Uterus (tissue), 2 donors: ENCODE measurements around the gene CCDC196.

ENCODE experiments used
- POLR2A ChIP-seq, 2 donors: fragments of 450-650 bp; IDR thresholded peaks; one replicate each; pipeline ENCODE4 v1.6.1; 2016; ENCODE audit warnings: antibody characterized with exemption in 2 of 2, mild to moderate bottlenecking in 1 of 2, moderate library complexity in 1 of 2
- TF ChIP-seq, protein P1 (sequence below), 4 experiments: fragments of 200-600 bp in 2 of 4; fragments of 450-650 bp in 2 of 4; sonication (generic) in 2 of 4; IDR thresholded peaks; one replicate each; pipeline ENCODE4 v1.5.1; 2016 to 2019; ENCODE audit warnings: antibody characterized with exemption in 4 of 4, mild to moderate bottlenecking in 2 of 4, moderate library complexity in 1 of 4

- TF ChIP-seq, protein P1, sequence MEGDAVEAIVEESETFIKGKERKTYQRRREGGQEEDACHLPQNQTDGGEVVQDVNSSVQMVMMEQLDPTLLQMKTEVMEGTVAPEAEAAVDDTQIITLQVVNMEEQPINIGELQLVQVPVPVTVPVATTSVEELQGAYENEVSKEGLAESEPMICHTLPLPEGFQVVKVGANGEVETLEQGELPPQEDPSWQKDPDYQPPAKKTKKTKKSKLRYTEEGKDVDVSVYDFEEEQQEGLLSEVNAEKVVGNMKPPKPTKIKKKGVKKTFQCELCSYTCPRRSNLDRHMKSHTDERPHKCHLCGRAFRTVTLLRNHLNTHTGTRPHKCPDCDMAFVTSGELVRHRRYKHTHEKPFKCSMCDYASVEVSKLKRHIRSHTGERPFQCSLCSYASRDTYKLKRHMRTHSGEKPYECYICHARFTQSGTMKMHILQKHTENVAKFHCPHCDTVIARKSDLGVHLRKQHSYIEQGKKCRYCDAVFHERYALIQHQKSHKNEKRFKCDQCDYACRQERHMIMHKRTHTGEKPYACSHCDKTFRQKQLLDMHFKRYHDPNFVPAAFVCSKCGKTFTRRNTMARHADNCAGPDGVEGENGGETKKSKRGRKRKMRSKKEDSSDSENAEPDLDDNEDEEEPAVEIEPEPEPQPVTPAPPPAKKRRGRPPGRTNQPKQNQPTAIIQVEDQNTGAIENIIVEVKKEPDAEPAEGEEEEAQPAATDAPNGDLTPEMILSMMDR (IDR thresholded peaks at IDR 0.05): no peak
- no peak for TF ChIP-seq POLR2A (IDR thresholded peaks at IDR 0.05)
These were observed 32.7 kb upstream of the CCDC196 start for GRCh38 chr14:66453469-66453868.
